Measurements from ENCODE around the gene GIMAP8. TPM values are rescaled to one million over a fixed set of nuclear protein-coding genes. Genes with fewer than 3 reads are reported as not detected.

GIMAP8 gene
- total RNA-seq, 1 donor from 2014 or later = not detected

- H3K9me3 Mint-ChIP-seq (ENCODE audit: unreplicated experiment) = peaks cover 2% of the 10 kb centered on the region
- no peaks in the 10 kb centered on the region for H3K4me1 Mint-ChIP-seq (ENCODE audit: low read depth, unreplicated experiment)
- no peak for DNase-seq
- peaks cover 7% of the 10 kb centered on the region for H3K27me3 Mint-ChIP-seq (ENCODE audit: unreplicated experiment)
- TF ChIP-seq CTCF (IDR thresholded peaks at IDR 0.05; ENCODE audit: partially characterized antibody, unreplicated experiment) = no peak
- peaks cover 5% of the 10 kb centered on the region for H3K36me3 Mint-ChIP-seq (ENCODE audit: unreplicated experiment)
- no peak overlapping the region for H3K27ac Mint-ChIP-seq (ENCODE audit: unreplicated experiment)
- no peak overlapping the region for H3K4me3 Mint-ChIP-seq (ENCODE audit: unreplicated experiment)
Observed at GRCh38 chr7:150443793-150444540, 6.5 kb upstream of the GIMAP8 start.

- no peak for TF ChIP-seq CTCF (IDR thresholded peaks at IDR 0.05; ENCODE audit: partially characterized antibody, unreplicated experiment)
Observed at GRCh38 chr7:150444674-150445365, 5.6 kb upstream of the GIMAP8 start.

GRCh38 chr7:150446288-150446938 is 4.0 kb upstream of the GIMAP8 start:
- H3K27me3 Mint-ChIP-seq (ENCODE audit: unreplicated experiment) = peaks cover 11% of the 10 kb centered on the region

More at GRCh38 chr7:150444674-150445365, 5.6 kb upstream of the GIMAP8 start:
- Mint-ChIP-seq H3K9me3 (ENCODE audit: unreplicated experiment) (peaks cover 2% of the 10 kb centered on the region), H3K27ac (ENCODE audit: unreplicated experiment) (no peak overlapping the region), H3K4me3 (ENCODE audit: unreplicated experiment) (no peak overlapping the region), H3K27me3 (ENCODE audit: unreplicated experiment) (peaks cover 7% of the 10 kb centered on the region), H3K36me3 (ENCODE audit: unreplicated experiment) (peaks cover 5% of the 10 kb centered on the region), H3K4me1 (ENCODE audit: low read depth, unreplicated experiment) (no peaks in the 10 kb centered on the region)
- no peak for DNase-seq

GRCh38 chr7:150447966-150448788 is 2.3 kb upstream of the GIMAP8 start:
- Mint-ChIP-seq H3K9me3 (ENCODE audit: unreplicated experiment) (no peaks in the 10 kb centered on the region), H3K27ac (ENCODE audit: unreplicated experiment) (no peak overlapping the region), H3K36me3 (ENCODE audit: unreplicated experiment) (no peaks in the 10 kb centered on the region), H3K4me3 (ENCODE audit: unreplicated experiment) (no peak overlapping the region), H3K27me3 (ENCODE audit: unreplicated experiment) (peaks cover 10% of the 10 kb centered on the region), H3K4me1 (ENCODE audit: low read depth, unreplicated experiment) (no peaks in the 10 kb centered on the region)
- DNase-seq = no peak
- TF ChIP-seq CTCF (IDR thresholded peaks at IDR 0.05; ENCODE audit: partially characterized antibody, unreplicated experiment) = no peak

More at GRCh38 chr7:150446288-150446938, 4.0 kb upstream of the GIMAP8 start:
- TF ChIP-seq CTCF (IDR thresholded peaks at IDR 0.05; ENCODE audit: partially characterized antibody, unreplicated experiment) = no peak
- no peak overlapping the region for H3K27ac Mint-ChIP-seq (ENCODE audit: unreplicated experiment)
- no peak overlapping the region for H3K4me3 Mint-ChIP-seq (ENCODE audit: unreplicated experiment)
- no peaks in the 10 kb centered on the region for H3K4me1 Mint-ChIP-seq (ENCODE audit: low read depth, unreplicated experiment)
- peaks cover 5% of the 10 kb centered on the region for H3K36me3 Mint-ChIP-seq (ENCODE audit: unreplicated experiment)
- DNase-seq = no peak
- peaks cover 2% of the 10 kb centered on the region for H3K9me3 Mint-ChIP-seq (ENCODE audit: unreplicated experiment)
